Esophagus (tissue), 2 donors: ENCODE results near the gene SEC31A. TPM values are rescaled to one million over a fixed set of nuclear protein-coding genes. Genes with fewer than 3 reads are reported as not detected.

Experiments used
- H3K27ac ChIP-seq, 2 donors: one replicate each; pipeline ENCODE4 v1.5.1; 2013; ENCODE audit warnings: low read depth in 2 of 2, mild to moderate bottlenecking in 2 of 2, inconsistent platforms in 1 of 2, low read length in 1 of 2, moderate library complexity in 1 of 2
- H3K27me3 ChIP-seq, 2 donors: one replicate each; pipeline ENCODE4 v1.6.1; 2013; ENCODE audit warnings: low read length in 2 of 2, control low read depth in 1 of 2, mild to moderate bottlenecking in 1 of 2; ENCODE audit not compliant: insufficient read depth in 2 of 2, control insufficient read depth in 1 of 2
- H3K36me3 ChIP-seq, 2 donors: one replicate each; pipeline ENCODE4 v1.6.1; 2013; ENCODE audit warnings: low read length in 1 of 2; ENCODE audit not compliant: control insufficient read depth in 2 of 2, insufficient read depth in 2 of 2
- H3K4me1 ChIP-seq, 2 donors: one replicate each; pipeline ENCODE4 v1.6.1; 2013; ENCODE audit warnings: low read length in 1 of 2; ENCODE audit not compliant: control insufficient read depth in 2 of 2, insufficient read depth in 2 of 2
- H3K4me3 ChIP-seq, 2 donors: one replicate each; pipeline ENCODE4 v1.5.1; 2013; ENCODE audit warnings: low read length in 2 of 2, mild to moderate bottlenecking in 2 of 2, low read depth in 1 of 2, moderate library complexity in 1 of 2
- H3K9me3 ChIP-seq, 2 donors: one replicate each; pipeline ENCODE4 v1.6.1; 2013; ENCODE audit warnings: mild to moderate bottlenecking in 2 of 2, low read depth in 1 of 2, low read length in 1 of 2, moderate library complexity in 1 of 2; ENCODE audit not compliant: control insufficient read depth in 2 of 2, insufficient read depth in 1 of 2
- WGBS, 2 donors: extraction: QIAGEN DNeasy Blood & Tissue Kit; methylation state at CpG; one replicate each; pipeline ENCODE4 v1.1.7; 2013; 5-methylcytosine and 5-hydroxymethylcytosine counted together
- polyA plus RNA-seq, 2 donors: library from polyadenylated mRNA; stranded (reverse); fragments of 200-250 nt; gene quantifications; one replicate each; pipeline ENCODE4 v1.2.3, GENCODE V29; 2013
- donor health status: healthy with polysubstance abuse.
- donor health status: Bipolar disorder and iron deficiency.

The SEC31A gene
- polyA plus RNA-seq, 2 donors: 72.5 to 131 TPM

- Histone ChIP-seq H3K27ac (no peak overlapping the region), H3K9me3 (no peaks in the 10 kb centered on the region), H3K36me3 (no peaks in the 10 kb centered on the region), H3K4me1 (no peaks in the 10 kb centered on the region), H3K27me3 (no peaks in the 10 kb centered on the region), H3K4me3 (no peak overlapping the region)
- WGBS, 2 donors: 68 to 78% methylated on average over 9 to 11 of the region's 11 CpGs
These were observed 111.9 kb downstream of the SEC31A start for GRCh38 chr4:82779032-82779431.

- Histone ChIP-seq H3K9me3 (no peaks in the 10 kb centered on the region), H3K36me3 (no peaks in the 10 kb centered on the region), H3K4me3 (no peak overlapping the region), H3K4me1 (no peaks in the 10 kb centered on the region), H3K27me3 (no peaks in the 10 kb centered on the region), H3K27ac (no peak overlapping the region)
- WGBS, 2 donors: 94 to 97% methylated on average over 5 of the region's 5 CpGs
These were observed 113.0 kb downstream of the SEC31A start for GRCh38 chr4:82777857-82778525.

- no peak overlapping the region for H3K4me3 ChIP-seq
- no peaks in the 10 kb centered on the region for H3K27me3 ChIP-seq
- no peaks in the 10 kb centered on the region for H3K36me3 ChIP-seq
- WGBS, 2 donors: 75 to 81% methylated on average over 5 of the region's 5 CpGs
- H3K27ac ChIP-seq: no peak overlapping the region
- H3K9me3 ChIP-seq: no peaks in the 10 kb centered on the region
- H3K4me1 ChIP-seq: no peaks in the 10 kb centered on the region
These were observed 113.9 kb downstream of the SEC31A start for GRCh38 chr4:82776925-82777542.

- H3K4me1 ChIP-seq: no peaks in the 10 kb centered on the region
- H3K27me3 ChIP-seq: no peaks in the 10 kb centered on the region
- no peak overlapping the region for H3K4me3 ChIP-seq
- no peaks in the 10 kb centered on the region for H3K36me3 ChIP-seq
- 78 to 92% methylated on average over 5 of the region's 5 CpGs for WGBS, 2 donors
- no peak overlapping the region for H3K27ac ChIP-seq
- no peaks in the 10 kb centered on the region for H3K9me3 ChIP-seq
These were observed 115.7 kb downstream of the SEC31A start for GRCh38 chr4:82775243-82775642.

- no peaks in the 10 kb centered on the region for H3K36me3 ChIP-seq
- WGBS, 2 donors: 60 to 64% methylated on average over 3 of the region's 3 CpGs
- no peak overlapping the region for H3K27ac ChIP-seq
- no peaks in the 10 kb centered on the region for H3K27me3 ChIP-seq
- H3K9me3 ChIP-seq: no peaks in the 10 kb centered on the region
- no peak overlapping the region for H3K4me3 ChIP-seq
- H3K4me1 ChIP-seq: no peaks in the 10 kb centered on the region
These were observed 116.2 kb downstream of the SEC31A start for GRCh38 chr4:82774711-82775171.

- Histone ChIP-seq H3K27me3 (no peaks in the 10 kb centered on the region), H3K36me3 (no peaks in the 10 kb centered on the region), H3K4me1 (no peaks in the 10 kb centered on the region), H3K9me3 (no peaks in the 10 kb centered on the region), H3K4me3 (no peak overlapping the region), H3K27ac (no peak overlapping the region)
- 70 to 82% methylated on average over 4 of the region's 4 CpGs for WGBS, 2 donors
These were observed 117.9 kb downstream of the SEC31A start for GRCh38 chr4:82773057-82773456.

- H3K36me3 ChIP-seq: no peaks in the 10 kb centered on the region
- WGBS, 2 donors: 81 to 82% methylated on average over 3 of the region's 3 CpGs
These were observed 120.3 kb downstream of the SEC31A start for GRCh38 chr4:82770607-82771006.

More at GRCh38 chr4:82770607-82771006, 120.3 kb downstream of the SEC31A start:
- no peaks in the 10 kb centered on the region for H3K4me1 ChIP-seq
- H3K27ac ChIP-seq: no peak overlapping the region
- H3K27me3 ChIP-seq: no peaks in the 10 kb centered on the region
- no peak overlapping the region for H3K4me3 ChIP-seq
- no peaks in the 10 kb centered on the region for H3K9me3 ChIP-seq

Other genes with a start within 250 kb of the SEC31A start
- 1 to 10 TPM; 2.5 to 2.9 TPM for gene SCD5, start 92.4 kb downstream of the SEC31A start, polyA plus RNA-seq
- gene THAP9, start 9.6 kb upstream of the SEC31A start, polyA plus RNA-seq: 1 to 10 TPM; 1.4 to 1.9 TPM
- gene LIN54, start 119.7 kb upstream of the SEC31A start, polyA plus RNA-seq: 1 to 10 TPM; 4.6 to 5.9 TPM
- gene COPS4, start 144.0 kb upstream of the SEC31A start, polyA plus RNA-seq: 10 to 100 TPM in 1 of 2 donors, 1 to 10 TPM in 1; 9.8 to 25.4 TPM
- 10 to 100 TPM; 49.1 to 88.4 TPM for gene PLAC8, start 223.6 kb upstream of the SEC31A start, polyA plus RNA-seq